IgD-negative memory B cell (primary cell): ENCODE measurements around the gene RBM15B. TPM values are rescaled to one million over a fixed set of nuclear protein-coding genes. Genes with fewer than 3 reads are reported as not detected.
"Not testable (repeated sequence)": the region's sequence is repeated elsewhere in the genome, so short reads cannot be mapped to it uniquely, and the experiment has no call there.

ENCODE experiments used
- H3K27ac Mint-ChIP-seq, 3 donors: one replicate each; pipeline ENCODE4 v1.8.0; 2020 to 2022; ENCODE audit warnings: mild to moderate bottlenecking in 3 of 3, mixed read lengths in 3 of 3, moderate library complexity in 1 of 3
- H3K27me3 Mint-ChIP-seq: one replicate; pipeline ENCODE4 v1.8.0; 2021; ENCODE audit warnings: mixed read lengths
- H3K36me3 Mint-ChIP-seq: one replicate; pipeline ENCODE4 v1.8.0; 2020; ENCODE audit warnings: mild to moderate bottlenecking, mixed read lengths
- H3K4me1 Mint-ChIP-seq, 3 donors: one replicate each; pipeline ENCODE4 v1.8.0; 2020 to 2022; ENCODE audit warnings: mixed read lengths in 3 of 3, mild to moderate bottlenecking in 1 of 3
- H3K4me3 Mint-ChIP-seq, 4 donors: one replicate each; pipeline ENCODE4 v1.8.0; 2020 to 2022; ENCODE audit warnings: mild to moderate bottlenecking in 4 of 4, mixed read lengths in 4 of 4, moderate library complexity in 3 of 4
- H3K9me3 Mint-ChIP-seq, 3 donors: one replicate each; pipeline ENCODE4 v1.8.0; 2020 to 2021; ENCODE audit warnings: mixed read lengths in 3 of 3, mild to moderate bottlenecking in 1 of 3
- polyA plus RNA-seq: library from polyadenylated mRNA; unstranded; fragments of 300-500 nt; fragmentation: Illumina TruSeq; gene quantifications from one replicate; pipeline ENCODE4 v1.2.3, GENCODE V29; 2021

RBM15B gene
- polyA plus RNA-seq, 1 donor from 2014 or later = 10.8 TPM

- H3K27ac Mint-ChIP-seq, H3K4me1 Mint-ChIP-seq, H3K4me3 Mint-ChIP-seq, H3K36me3 Mint-ChIP-seq, H3K9me3 Mint-ChIP-seq: not testable (repeated sequence)
- peaks cover 18% of the 10 kb centered on the region for H3K27me3 Mint-ChIP-seq
Measured at GRCh38 chr3:51368276-51368675, 22.8 kb upstream of the RBM15B start.

GRCh38 chr3:51371943-51372557, 19.0 kb upstream of the RBM15B start:
- H3K36me3 Mint-ChIP-seq = no peaks in the 10 kb centered on the region
- no peaks in the 10 kb centered on the region for H3K4me1 Mint-ChIP-seq
- peaks cover 12% of the 10 kb centered on the region for H3K27me3 Mint-ChIP-seq
- H3K27ac Mint-ChIP-seq = no peak overlapping the region
- H3K9me3 Mint-ChIP-seq = no peaks in the 10 kb centered on the region
- H3K4me3 Mint-ChIP-seq = no peak overlapping the region

- no peaks in the 10 kb centered on the region for H3K36me3 Mint-ChIP-seq
- no peaks in the 10 kb centered on the region for H3K4me1 Mint-ChIP-seq
- no peaks in the 10 kb centered on the region for H3K9me3 Mint-ChIP-seq
- H3K4me3 Mint-ChIP-seq = no peak overlapping the region
- H3K27ac Mint-ChIP-seq = no peak overlapping the region
- peaks cover 5% of the 10 kb centered on the region for H3K27me3 Mint-ChIP-seq
Measured at GRCh38 chr3:51373658-51374421, 17.2 kb upstream of the RBM15B start.

GRCh38 chr3:51374456-51374855, 16.6 kb upstream of the RBM15B start:
- peaks cover 4% of the 10 kb centered on the region for H3K27me3 Mint-ChIP-seq
- peak overlapping the region in 1 of 4 donors; percentile 35 for H3K4me3 Mint-ChIP-seq
- H3K9me3 Mint-ChIP-seq = no peaks in the 10 kb centered on the region
- peaks cover 0 to 2% (median 0%) of the 10 kb centered on the region in 3 donors for H3K4me1 Mint-ChIP-seq
- H3K36me3 Mint-ChIP-seq = peaks cover 1% of the 10 kb centered on the region
- H3K27ac Mint-ChIP-seq = no peak overlapping the region

GRCh38 chr3:51375136-51375535, 15.9 kb upstream of the RBM15B start:
- H3K27me3 Mint-ChIP-seq = peaks cover 2% of the 10 kb centered on the region
- H3K9me3 Mint-ChIP-seq = no peaks in the 10 kb centered on the region
- H3K4me1 Mint-ChIP-seq = peaks cover 0 to 2% (median 0%) of the 10 kb centered on the region in 3 donors
- no peak overlapping the region for H3K27ac Mint-ChIP-seq
- H3K36me3 Mint-ChIP-seq = peaks cover 1% of the 10 kb centered on the region
- H3K4me3 Mint-ChIP-seq = no peak overlapping the region

GRCh38 chr3:51375571-51375970, 15.5 kb upstream of the RBM15B start:
- no peak overlapping the region for H3K27ac Mint-ChIP-seq
- H3K4me3 Mint-ChIP-seq = no peak overlapping the region
- peaks cover 0 to 2% (median 0%) of the 10 kb centered on the region in 3 donors for H3K4me1 Mint-ChIP-seq
- peaks cover 2% of the 10 kb centered on the region for H3K27me3 Mint-ChIP-seq
- no peaks in the 10 kb centered on the region for H3K9me3 Mint-ChIP-seq
- H3K36me3 Mint-ChIP-seq = peaks cover 1% of the 10 kb centered on the region

GRCh38 chr3:51378065-51378464, 13.0 kb upstream of the RBM15B start:
- Mint-ChIP-seq H3K27ac (peak overlapping the region in 1 of 3 donors; percentile 53), H3K4me1 (peaks cover 0 to 2% (median 0%) of the 10 kb centered on the region in 3 donors), H3K27me3 (peaks cover 2% of the 10 kb centered on the region), H3K36me3 (peaks cover 1% of the 10 kb centered on the region), H3K4me3 (peak overlapping the region in 1 of 4 donors; percentile 1), H3K9me3 (no peaks in the 10 kb centered on the region)

- H3K4me3 Mint-ChIP-seq = no peak overlapping the region
- H3K27me3 Mint-ChIP-seq = peaks cover 2% of the 10 kb centered on the region
- H3K36me3 Mint-ChIP-seq = peaks cover 1% of the 10 kb centered on the region
- H3K9me3 Mint-ChIP-seq = no peaks in the 10 kb centered on the region
- H3K27ac Mint-ChIP-seq = no peak overlapping the region
- H3K4me1 Mint-ChIP-seq = peaks cover under 1 to 2% (median under 1%) of the 10 kb centered on the region in 3 donors
Measured at GRCh38 chr3:51378726-51379125, 12.4 kb upstream of the RBM15B start.

GRCh38 chr3:51379301-51379700, 11.8 kb upstream of the RBM15B start:
- peaks cover 2% of the 10 kb centered on the region for H3K27me3 Mint-ChIP-seq
- H3K4me1 Mint-ChIP-seq = peaks cover 2 to 6% (median 5%) of the 10 kb centered on the region in 3 donors
- H3K36me3 Mint-ChIP-seq = peaks cover 1% of the 10 kb centered on the region
- no peak overlapping the region for H3K27ac Mint-ChIP-seq
- no peaks in the 10 kb centered on the region for H3K9me3 Mint-ChIP-seq
- H3K4me3 Mint-ChIP-seq = no peak overlapping the region

GRCh38 chr3:51379746-51380455, 11.2 kb upstream of the RBM15B start:
- Mint-ChIP-seq H3K36me3 (peaks cover 1% of the 10 kb centered on the region), H3K4me3 (peak overlapping the region in 1 of 4 donors; percentile 63), H3K4me1 (peaks cover 5 to 9% (median 5%) of the 10 kb centered on the region in 3 donors), H3K27me3 (peaks cover 2% of the 10 kb centered on the region), H3K27ac (no peak overlapping the region), H3K9me3 (no peaks in the 10 kb centered on the region)

- Mint-ChIP-seq H3K36me3 (peaks cover 1% of the 10 kb centered on the region), H3K9me3 (no peaks in the 10 kb centered on the region), H3K4me1 (peaks cover 8 to 14% (median 12%) of the 10 kb centered on the region in 3 donors), H3K27ac (peak overlapping the region in 2 of 3 donors; percentile 15 to 48), H3K27me3 (no peaks in the 10 kb centered on the region), H3K4me3 (peak overlapping the region in 1 of 4 donors; percentile 63)
Measured at GRCh38 chr3:51380601-51381332, 10.3 kb upstream of the RBM15B start.

- Mint-ChIP-seq H3K4me3 (no peak overlapping the region), H3K27me3 (no peaks in the 10 kb centered on the region), H3K4me1 (peaks cover 13 to 19% (median 17%) of the 10 kb centered on the region in 3 donors), H3K9me3 (no peaks in the 10 kb centered on the region), H3K27ac (no peak overlapping the region), H3K36me3 (peaks cover 1% of the 10 kb centered on the region)
Measured at GRCh38 chr3:51381333-51381705, 9.8 kb upstream of the RBM15B start.

GRCh38 chr3:51382076-51382745, 8.9 kb upstream of the RBM15B start:
- H3K27ac Mint-ChIP-seq = no peak overlapping the region

GRCh38 chr3:51382947-51383578, 8.0 kb upstream of the RBM15B start:
- Mint-ChIP-seq H3K9me3 (no peaks in the 10 kb centered on the region), H3K27me3 (no peaks in the 10 kb centered on the region), H3K4me1 (peaks cover 20 to 27% (median 25%) of the 10 kb centered on the region in 3 donors), H3K27ac (no peak overlapping the region), H3K36me3 (peaks cover 1% of the 10 kb centered on the region), H3K4me3 (peak overlapping the region; percentile 9 to 99 (median 73))

More at GRCh38 chr3:51382076-51382745, 8.9 kb upstream of the RBM15B start:
- H3K4me1 Mint-ChIP-seq = peaks cover 20 to 23% (median 20%) of the 10 kb centered on the region in 3 donors
- H3K9me3 Mint-ChIP-seq = no peaks in the 10 kb centered on the region
- H3K27me3 Mint-ChIP-seq = no peaks in the 10 kb centered on the region
- peaks cover 1% of the 10 kb centered on the region for H3K36me3 Mint-ChIP-seq
- H3K4me3 Mint-ChIP-seq = peak overlapping the region in 1 of 4 donors; percentile 95
